ENCODE results near the gene GPRASP3.
"Not testable (repeated sequence)": the region's sequence is repeated elsewhere in the genome, so short reads cannot be mapped to it uniquely, and the experiment has no call there.

Gene GPRASP3

GRCh38 chrX:102720237-102721168 lies at the start of gene GPRASP3:
Gene GPRASP3 (plus strand): TSS chrX:102720743. CDS start chrX:102748996, 28,253 bp downstream.
- no peak within 1 kb of the TSS for H3K9ac ChIP-seq
- H3K36me3 ChIP-seq, result no peaks in the 10 kb centered on the region
- no peak within 1 kb of the TSS for H3K4me2 ChIP-seq
- H3K4me1 ChIP-seq, result no peaks in the 10 kb centered on the region
- H3K9me3 ChIP-seq, result no peaks in the 10 kb centered on the region
- H3K27ac ChIP-seq, result no peak within 1 kb of the TSS
- H3K27me3 ChIP-seq, result no peaks in the 10 kb centered on the region
- H4K20me1 ChIP-seq, result no peaks in the 10 kb centered on the region
- no peak for TF ChIP-seq Cebpa-rat (IDR thresholded peaks at IDR 0.05)
- H3K4me3 ChIP-seq, result no peak within 1 kb of the TSS

- Histone ChIP-seq H3K27ac (no peak overlapping the region), H3K4me1 (no peaks in the 10 kb centered on the region), H3K9ac (no peak overlapping the region), H3K4me3 (no peak overlapping the region), H3K27me3 (no peaks in the 10 kb centered on the region), H4K20me1 (no peaks in the 10 kb centered on the region), H3K9me3 (no peaks in the 10 kb centered on the region; the same call in 1 of the 2 replicates), H3K36me3 (no peaks in the 10 kb centered on the region), H3K4me2 (no peak overlapping the region)
- TF ChIP-seq Cebpa-rat (IDR thresholded peaks at IDR 0.05), result no peak
Observed at GRCh38 chrX:102672856-102673255, 47.7 kb upstream of the GPRASP3 start.

- not testable (repeated sequence) for H3K4me3 ChIP-seq, H3K9ac ChIP-seq, H4K20me1 ChIP-seq, H3K4me1 ChIP-seq, H3K9me3 ChIP-seq, H3K27ac ChIP-seq, H3K4me2 ChIP-seq, H3K27me3 ChIP-seq, H3K36me3 ChIP-seq
Observed at GRCh38 chrX:102677479-102677878, 43.1 kb upstream of the GPRASP3 start.

GRCh38 chrX:102684772-102685520 lies 35.6 kb upstream of the GPRASP3 start:
- Histone ChIP-seq H4K20me1 (no peaks in the 10 kb centered on the region), H3K4me3 (no peak overlapping the region), H3K36me3 (no peaks in the 10 kb centered on the region), H3K4me1 (peaks cover 20% of the 10 kb centered on the region), H3K4me2 (peak overlapping the region; percentile 7; the same call in 1 of the 2 replicates), H3K27me3 (no peaks in the 10 kb centered on the region), H3K27ac (no peak overlapping the region), H3K9ac (no peak overlapping the region), H3K9me3 (peaks cover 20% of the 10 kb centered on the region)
- no peak for TF ChIP-seq Cebpa-rat (IDR thresholded peaks at IDR 0.05)

GRCh38 chrX:102694749-102695148 lies 25.8 kb upstream of the GPRASP3 start:
- no peaks in the 10 kb centered on the region for H3K36me3 ChIP-seq
- no peak overlapping the region for H3K4me2 ChIP-seq
- no peak overlapping the region for H3K27ac ChIP-seq
- no peaks in the 10 kb centered on the region for H3K27me3 ChIP-seq
- no peaks in the 10 kb centered on the region for H3K4me1 ChIP-seq
- H3K9ac ChIP-seq, result no peak overlapping the region
- no peak overlapping the region for H3K4me3 ChIP-seq
- no peak for TF ChIP-seq Cebpa-rat (IDR thresholded peaks at IDR 0.05)
- H4K20me1 ChIP-seq, result no peaks in the 10 kb centered on the region
- H3K9me3 ChIP-seq, result peaks cover 11% of the 10 kb centered on the region; the same call in 1 of the 2 replicates

GRCh38 chrX:102696306-102696705 lies 24.2 kb upstream of the GPRASP3 start:
- Histone ChIP-seq H3K4me1 (no peaks in the 10 kb centered on the region), H4K20me1 (no peaks in the 10 kb centered on the region), H3K36me3 (no peaks in the 10 kb centered on the region), H3K27me3 (no peaks in the 10 kb centered on the region), H3K9me3 (peaks cover 6% of the 10 kb centered on the region; the same call in 1 of the 2 replicates), H3K27ac (no peak overlapping the region), H3K4me3 (no peak overlapping the region), H3K9ac (no peak overlapping the region), H3K4me2 (no peak overlapping the region)
- no peak for TF ChIP-seq Cebpa-rat (IDR thresholded peaks at IDR 0.05)

GRCh38 chrX:102697494-102697893 lies 23.0 kb upstream of the GPRASP3 start:
- Histone ChIP-seq H3K9me3 (no peaks in the 10 kb centered on the region), H3K27me3 (no peaks in the 10 kb centered on the region), H4K20me1 (no peaks in the 10 kb centered on the region), H3K27ac (no peak overlapping the region), H3K4me2 (no peak overlapping the region), H3K4me1 (no peaks in the 10 kb centered on the region), H3K36me3 (no peaks in the 10 kb centered on the region), H3K9ac (no peak overlapping the region), H3K4me3 (no peak overlapping the region)
- TF ChIP-seq Cebpa-rat (IDR thresholded peaks at IDR 0.05), result no peak

- Histone ChIP-seq H3K4me1 (peaks cover 10% of the 10 kb centered on the region; the same call in 1 of the 2 replicates), H4K20me1 (no peaks in the 10 kb centered on the region), H3K4me2 (peak overlapping the region; percentile 16; the same call in 1 of the 2 replicates), H3K9ac (no peak overlapping the region), H3K4me3 (no peak overlapping the region), H3K27me3 (peaks cover 23% of the 10 kb centered on the region), H3K9me3 (peaks cover 29% of the 10 kb centered on the region), H3K36me3 (no peaks in the 10 kb centered on the region), H3K27ac (no peak overlapping the region)
- TF ChIP-seq Cebpa-rat (IDR thresholded peaks at IDR 0.05), result no peak
Observed at GRCh38 chrX:102708900-102709299, 11.6 kb upstream of the GPRASP3 start.

GRCh38 chrX:102711872-102712215 lies 8.7 kb upstream of the GPRASP3 start:
- peaks cover 29% of the 10 kb centered on the region for H3K9me3 ChIP-seq
- H3K4me1 ChIP-seq, result peaks cover 10% of the 10 kb centered on the region; the same call in 1 of the 2 replicates
- H3K36me3 ChIP-seq, result no peaks in the 10 kb centered on the region
- no peaks in the 10 kb centered on the region for H4K20me1 ChIP-seq
- no peak overlapping the region for H3K4me2 ChIP-seq
- no peak overlapping the region for H3K27ac ChIP-seq
- TF ChIP-seq Cebpa-rat (IDR thresholded peaks at IDR 0.05), result no peak
- H3K9ac ChIP-seq, result no peak overlapping the region
- no peak overlapping the region for H3K4me3 ChIP-seq
- H3K27me3 ChIP-seq, result peaks cover 23% of the 10 kb centered on the region

All from BLaER1 (cell line).